Tibial artery (tissue), 4 donors: ENCODE measurements around the gene ZFPL1.

Experiments
- DNase-seq, 2 donors: peaks; one replicate each; pipeline ENCODE4 v3.0.0-alpha.2; 2019
- H3K27ac ChIP-seq, 2 donors: fragments of 200-600 bp; sonication (generic) in 1 of 2; 1 replicate in 1 of 2; 2 replicates in 1 of 2; pipeline ENCODE4 v1.5.1; 2018 to 2019; ENCODE audit warnings: mild to moderate bottlenecking in 1 of 2
- H3K27me3 ChIP-seq, 2 donors: fragments of 200-600 bp; sonication (generic) in 1 of 2; one replicate each; pipeline versions ENCODE4 v1.5.1 to v1.6.0; 2016 to 2019
- H3K36me3 ChIP-seq, 3 donors: fragments of 200-600 bp; sonication (generic) in 2 of 3; one replicate each; pipeline ENCODE4 v1.5.1; 2016 to 2019; ENCODE audit warnings: mild to moderate bottlenecking in 2 of 3
- H3K4me1 ChIP-seq, 4 donors: fragments of 200-600 bp; sonication (generic) in 2 of 4; 1 replicate in 3 of 4; 2 replicates in 1 of 4; pipeline ENCODE4 v1.5.1; 2016 to 2019
- H3K4me3 ChIP-seq, 2 donors: fragments of 200-600 bp; sonication (generic) in 1 of 2; 1 replicate in 1 of 2; 2 replicates in 1 of 2; pipeline ENCODE4 v1.5.1; 2018 to 2019; ENCODE audit warnings: mild to moderate bottlenecking in 2 of 2
- H3K9me3 ChIP-seq, 3 donors: fragments of 200-600 bp; sonication (generic) in 1 of 3; one replicate each; pipeline ENCODE4 v1.5.1; 2016 to 2019
- intact Hi-C: fragments of 100-400 bp; cut with DNase I; formaldehyde crosslinking; loops from one replicate; pipeline ENCODE4 v1.15.0; 2023; ENCODE audit warnings: low total_unique reads
- TF ChIP-seq, protein P1 (sequence below), 2 experiments: fragments of 200-600 bp in 1 of 2; fragments of 450-650 bp in 1 of 2; IDR thresholded peaks; one replicate each; pipeline ENCODE4 v1.5.1; 2017 to 2019; ENCODE audit warnings: antibody characterized with exemption in 2 of 2, mild to moderate bottlenecking in 1 of 2, moderate library complexity in 1 of 2

ZFPL1 gene

DNA sequence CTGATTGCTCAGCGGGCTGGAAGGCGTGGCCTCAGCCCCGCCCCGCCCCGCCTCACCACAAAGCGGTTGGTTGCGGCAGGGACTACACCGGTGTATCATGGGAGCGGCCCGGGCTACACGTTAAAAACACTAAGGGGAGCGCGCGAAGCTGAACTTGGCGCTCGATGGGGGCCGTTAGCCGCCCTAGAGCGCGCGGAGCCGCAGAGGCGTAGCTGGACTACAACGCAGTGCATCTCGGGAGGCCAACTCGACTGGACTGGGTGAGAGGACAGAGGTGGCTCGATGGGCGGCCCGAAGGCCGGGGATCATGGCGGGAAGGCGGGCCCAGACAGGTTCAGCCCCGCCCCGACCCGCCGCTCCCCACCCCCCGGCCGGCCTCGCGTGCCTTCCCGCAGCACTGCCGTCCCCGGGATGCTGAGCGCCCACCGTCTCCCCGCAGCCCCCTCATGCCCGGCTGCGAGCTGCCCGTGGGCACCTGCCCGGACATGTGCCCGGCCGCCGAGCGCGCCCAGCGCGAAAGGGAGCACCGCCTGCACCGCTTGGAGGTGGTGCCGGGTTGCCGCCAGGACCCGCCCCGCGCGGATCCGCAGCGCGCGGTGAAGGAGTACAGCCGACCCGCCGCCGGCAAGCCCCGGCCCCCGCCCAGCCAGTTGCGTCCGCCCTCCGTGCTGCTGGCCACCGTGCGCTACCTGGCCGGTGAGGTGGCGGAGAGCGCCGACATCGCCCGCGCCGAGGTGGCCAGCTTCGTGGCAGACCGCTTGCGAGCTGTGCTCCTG lies 43.0 kb upstream of the ZFPL1 start, which contains the start of gene SAC3D1:
SAC3D1 (plus strand) TSS at position 364 of the 776 bp plus-strand sequence; CDS start at position 447, 83 bp downstream.
- H3K27ac ChIP-seq = peak within 1 kb of the TSS; percentile 87 to 92
- no peaks in the 10 kb centered on the region for H3K9me3 ChIP-seq
- H3K27me3 ChIP-seq = no peaks in the 10 kb centered on the region
- peaks cover 0 to 29% (median 20%) of the 10 kb centered on the region in 4 donors for H3K4me1 ChIP-seq
- H3K4me3 ChIP-seq = peak within 1 kb of the TSS; percentile 70 to 82
- intact Hi-C loops = no loop called here
- DNase-seq = peak; percentile 91 to 93
- TF ChIP-seq, protein P1, sequence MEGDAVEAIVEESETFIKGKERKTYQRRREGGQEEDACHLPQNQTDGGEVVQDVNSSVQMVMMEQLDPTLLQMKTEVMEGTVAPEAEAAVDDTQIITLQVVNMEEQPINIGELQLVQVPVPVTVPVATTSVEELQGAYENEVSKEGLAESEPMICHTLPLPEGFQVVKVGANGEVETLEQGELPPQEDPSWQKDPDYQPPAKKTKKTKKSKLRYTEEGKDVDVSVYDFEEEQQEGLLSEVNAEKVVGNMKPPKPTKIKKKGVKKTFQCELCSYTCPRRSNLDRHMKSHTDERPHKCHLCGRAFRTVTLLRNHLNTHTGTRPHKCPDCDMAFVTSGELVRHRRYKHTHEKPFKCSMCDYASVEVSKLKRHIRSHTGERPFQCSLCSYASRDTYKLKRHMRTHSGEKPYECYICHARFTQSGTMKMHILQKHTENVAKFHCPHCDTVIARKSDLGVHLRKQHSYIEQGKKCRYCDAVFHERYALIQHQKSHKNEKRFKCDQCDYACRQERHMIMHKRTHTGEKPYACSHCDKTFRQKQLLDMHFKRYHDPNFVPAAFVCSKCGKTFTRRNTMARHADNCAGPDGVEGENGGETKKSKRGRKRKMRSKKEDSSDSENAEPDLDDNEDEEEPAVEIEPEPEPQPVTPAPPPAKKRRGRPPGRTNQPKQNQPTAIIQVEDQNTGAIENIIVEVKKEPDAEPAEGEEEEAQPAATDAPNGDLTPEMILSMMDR (IDR thresholded peaks at IDR 0.05) = peak in 1 of 2 experiments; percentile 8
- H3K36me3 ChIP-seq = peaks cover 19 to 62% (median 26%) of the 10 kb centered on the region in 3 donors

DNA sequence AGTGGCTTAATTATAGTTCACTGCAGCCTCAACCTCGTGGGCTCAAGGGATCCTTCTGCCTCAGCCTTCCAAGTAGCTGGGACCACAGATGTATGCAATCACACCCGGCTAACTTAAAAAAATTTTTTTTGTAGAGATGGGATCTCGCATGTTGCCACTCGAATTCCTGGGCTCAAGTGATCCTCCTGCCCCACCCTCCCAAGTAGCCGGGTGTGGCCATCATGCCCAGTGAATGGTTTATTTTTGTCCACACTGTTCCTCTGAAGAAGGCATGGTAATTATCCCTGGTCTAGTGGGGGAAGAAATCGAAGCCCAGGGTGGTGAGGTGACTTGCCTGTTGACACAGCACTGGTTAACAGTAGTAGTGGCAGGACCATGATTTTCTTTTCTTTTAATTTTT lies 41.1 kb upstream of the ZFPL1 start:
- H3K27me3 ChIP-seq = no peaks in the 10 kb centered on the region
- DNase-seq = no peak
- H3K4me3 ChIP-seq = no peak overlapping the region
- no peak overlapping the region for H3K27ac ChIP-seq
- H3K9me3 ChIP-seq = no peaks in the 10 kb centered on the region
- TF ChIP-seq, protein P1 (IDR thresholded peaks at IDR 0.05) = no peak
- H3K36me3 ChIP-seq = peaks cover 13 to 47% (median 15%) of the 10 kb centered on the region in 3 donors
- intact Hi-C loops = no loop called here
- peaks cover 0 to 44% (median 27%) of the 10 kb centered on the region in 4 donors for H3K4me1 ChIP-seq

DNA sequence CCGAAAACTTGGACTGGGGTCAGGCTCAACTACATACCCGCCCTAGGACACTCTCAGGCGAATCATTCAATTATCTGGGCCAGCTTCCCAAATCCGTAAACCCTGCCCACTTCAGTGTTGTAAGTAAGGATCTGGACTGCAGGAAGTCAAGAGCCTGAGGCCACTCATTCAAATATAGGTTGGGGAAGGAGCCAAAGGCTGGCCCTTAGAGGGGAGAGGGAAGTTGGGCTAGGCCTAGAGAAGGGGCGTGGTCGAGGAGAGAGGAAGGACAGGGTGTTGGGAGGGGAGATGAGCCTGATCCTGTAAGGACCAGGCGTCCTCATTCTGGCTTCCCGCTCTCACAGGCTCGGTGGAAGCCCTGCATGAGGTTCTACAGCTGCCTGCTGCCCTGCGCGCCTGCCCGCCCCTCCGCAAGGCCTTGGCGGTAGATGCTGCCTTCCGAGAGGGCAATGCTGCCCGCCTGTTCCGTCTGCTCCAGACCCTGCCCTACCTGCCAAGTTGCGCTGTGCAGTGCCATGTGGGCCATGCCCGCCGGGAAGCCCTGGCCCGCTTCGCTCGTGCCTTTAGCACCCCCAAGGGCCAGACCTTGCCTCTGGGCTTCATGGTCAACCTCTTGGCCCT lies 40.0 kb upstream of the ZFPL1 start:
- DNase-seq = peak; percentile 69 to 72
- peaks cover 0 to 47% (median 29%) of the 10 kb centered on the region in 4 donors for H3K4me1 ChIP-seq

DNA sequence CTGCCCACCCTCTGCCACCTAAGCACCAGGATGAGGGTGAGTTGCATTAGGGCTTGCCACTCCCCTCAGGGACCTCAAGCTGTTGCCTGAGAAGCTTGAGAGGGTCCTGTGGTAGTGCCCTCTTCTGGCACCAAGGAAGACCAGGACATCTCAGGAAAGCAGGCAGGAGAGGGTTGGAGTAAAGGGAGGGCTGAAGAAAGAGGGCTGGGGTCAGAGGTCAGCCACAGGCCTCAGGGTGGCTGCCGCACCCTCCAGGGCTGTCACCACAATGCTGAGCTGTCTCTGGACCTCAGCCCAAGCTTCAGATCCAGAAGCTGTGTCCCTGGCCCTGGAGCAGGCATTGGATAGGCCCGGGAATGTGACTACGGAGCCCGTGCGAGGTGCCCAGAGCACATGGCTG lies 39.0 kb upstream of the ZFPL1 start:
- TF ChIP-seq, protein P1 (IDR thresholded peaks at IDR 0.05) = no peak
- DNase-seq = no peak
- H3K27ac ChIP-seq = no peak overlapping the region
- H3K36me3 ChIP-seq = peaks cover 5 to 25% (median 7%) of the 10 kb centered on the region in 3 donors
- H3K9me3 ChIP-seq = no peaks in the 10 kb centered on the region
- intact Hi-C loops = no loop called here
- H3K27me3 ChIP-seq = no peaks in the 10 kb centered on the region
- peaks cover 0 to 44% (median 28%) of the 10 kb centered on the region in 4 donors for H3K4me1 ChIP-seq
- no peak overlapping the region for H3K4me3 ChIP-seq

More for the DNA sequence above, 40.0 kb upstream of the ZFPL1 start:
- H3K36me3 ChIP-seq = peaks cover 5 to 36% (median 7%) of the 10 kb centered on the region in 3 donors
- no peak overlapping the region for H3K27ac ChIP-seq
- TF ChIP-seq, protein P1 (IDR thresholded peaks at IDR 0.05) = no peak
- intact Hi-C loops = no loop called here
- no peak overlapping the region for H3K4me3 ChIP-seq
- H3K27me3 ChIP-seq = no peaks in the 10 kb centered on the region
- H3K9me3 ChIP-seq = no peaks in the 10 kb centered on the region

DNA sequence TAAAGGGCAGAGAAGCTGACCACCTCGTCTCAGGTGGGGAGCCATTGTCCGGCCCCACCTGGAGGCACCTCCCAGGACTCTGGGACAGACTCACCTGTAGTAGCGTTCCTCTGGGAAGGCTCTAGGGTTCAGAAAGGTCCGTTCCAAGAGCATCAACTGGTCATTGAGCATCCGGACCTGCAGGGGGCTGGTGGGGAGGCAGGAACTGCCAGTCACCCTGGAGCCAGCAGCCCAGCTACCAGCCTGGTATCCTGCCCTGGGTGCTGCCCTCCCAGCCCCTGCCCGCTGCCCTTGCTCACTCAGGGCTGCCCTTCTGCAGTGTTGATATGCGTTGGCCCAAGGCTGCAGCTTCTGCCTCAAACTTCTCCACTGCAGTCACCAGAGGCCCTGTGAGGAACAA lies 38.3 kb upstream of the ZFPL1 start:
- no peak overlapping the region for H3K4me3 ChIP-seq
- DNase-seq = no peak
- TF ChIP-seq, protein P1 (IDR thresholded peaks at IDR 0.05) = no peak
- peaks cover 0 to 41% (median 27%) of the 10 kb centered on the region in 4 donors for H3K4me1 ChIP-seq
- H3K27ac ChIP-seq = no peak overlapping the region
- no peaks in the 10 kb centered on the region for H3K27me3 ChIP-seq
- intact Hi-C loops = no loop called here
- H3K36me3 ChIP-seq = peaks cover 5 to 25% (median 7%) of the 10 kb centered on the region in 3 donors
- H3K9me3 ChIP-seq = no peaks in the 10 kb centered on the region
